ENCODE results near the gene PHACTR2. TPM values are rescaled to one million over a fixed set of nuclear protein-coding genes. Genes with fewer than 3 reads are reported as not detected.
A peak's percentile ranks its signal among the peaks of the same experiment; 100 is the strongest.

PHACTR2 gene
- total RNA-seq, 4 donors from 2014 or later = 95.0 to 127 (median 111) TPM

GRCh38 chr6:143810745-143811144, 133.0 kb downstream of the PHACTR2 start:
- no peak overlapping the region for H3K4me3 ChIP-seq (replicated peaks in 1 of 3)
- H3K27ac ChIP-seq = no peak overlapping the region
- intact Hi-C loops (cut with DNase I) = no loop called here
- no peak for TF ChIP-seq CTCF (IDR thresholded peaks at IDR 0.05)
- TF ChIP-seq POLR2A (IDR thresholded peaks at IDR 0.05) = no peak
- no peaks in the 10 kb centered on the region for H3K9me3 ChIP-seq
- 97 to 99% methylated on average over 2 of the region's 2 CpGs for whole genome bisulfite sequencing, 2 donors
- H3K36me3 ChIP-seq = peaks cover 0 to 4% of the 10 kb centered on the region in 2 donors
- H3K27me3 ChIP-seq = no peaks in the 10 kb centered on the region
- DNase-seq = no peak
- no peaks in the 10 kb centered on the region for H3K4me1 ChIP-seq

GRCh38 chr6:143811501-143812157, 133.9 kb downstream of the PHACTR2 start:
- no peaks in the 10 kb centered on the region for H3K27me3 ChIP-seq
- 90 to 91% methylated on average over 2 of the region's 2 CpGs for WGBS, 2 donors
- H3K4me3 ChIP-seq (replicated peaks in 1 of 3) = no peak overlapping the region
- no peaks in the 10 kb centered on the region for H3K9me3 ChIP-seq
- H3K4me1 ChIP-seq = no peaks in the 10 kb centered on the region
- intact Hi-C loops (cut with DNase I) = no loop called here
- H3K27ac ChIP-seq = no peak overlapping the region
- no peak for DNase-seq
- TF ChIP-seq CTCF (IDR thresholded peaks at IDR 0.05) (no peak), POLR2A (IDR thresholded peaks at IDR 0.05) (no peak)
- peaks cover 0 to 4% of the 10 kb centered on the region in 2 donors for H3K36me3 ChIP-seq

- Histone ChIP-seq H3K36me3 (no peaks in the 10 kb centered on the region), H3K4me3 (replicated peaks in 1 of 3) (no peak overlapping the region), H3K4me1 (peaks cover 4 to 5% of the 10 kb centered on the region in 2 donors), H3K27me3 (no peaks in the 10 kb centered on the region), H3K9me3 (no peaks in the 10 kb centered on the region), H3K27ac (no peak overlapping the region)
- TF ChIP-seq CTCF (IDR thresholded peaks at IDR 0.05) (no peak), POLR2A (IDR thresholded peaks at IDR 0.05) (no peak)
- intact Hi-C loops (cut with DNase I) = no loop called here
- DNase-seq = no peak
These were observed 139.9 kb downstream of the PHACTR2 start for GRCh38 chr6:143817621-143818020.

- H3K36me3 ChIP-seq = no peaks in the 10 kb centered on the region
- no peak for TF ChIP-seq CTCF (IDR thresholded peaks at IDR 0.05)
- no peak for TF ChIP-seq POLR2A (IDR thresholded peaks at IDR 0.05)
- H3K27ac ChIP-seq = no peak overlapping the region
- H3K9me3 ChIP-seq = no peaks in the 10 kb centered on the region
- 89 to 92% methylated on average over 6 of the region's 6 CpGs for WGBS, 2 donors
- no peak for DNase-seq
- no peak overlapping the region for H3K4me3 ChIP-seq (replicated peaks in 1 of 3)
- no peaks in the 10 kb centered on the region for H3K27me3 ChIP-seq
- intact Hi-C loops (cut with DNase I) = no loop called here
- peaks cover 9% of the 10 kb centered on the region in 2 donors for H3K4me1 ChIP-seq
These were observed 143.6 kb downstream of the PHACTR2 start for GRCh38 chr6:143821359-143821758.

GRCh38 chr6:143822584-143823024, 144.8 kb downstream of the PHACTR2 start:
- peak overlapping the region in 2 of 3 donors; percentile 21 to 25 for H3K27ac ChIP-seq
- intact Hi-C loops (cut with DNase I) = no loop called here
- WGBS, 2 donors = 35 to 41% methylated on average over 3 of the region's 3 CpGs

More at GRCh38 chr6:143822584-143823024, 144.8 kb downstream of the PHACTR2 start:
- no peaks in the 10 kb centered on the region for H3K9me3 ChIP-seq
- H3K36me3 ChIP-seq = no peaks in the 10 kb centered on the region
- peak; percentile 14 to 58 for DNase-seq
- no peak for TF ChIP-seq POLR2A (IDR thresholded peaks at IDR 0.05)
- no peak for TF ChIP-seq CTCF (IDR thresholded peaks at IDR 0.05)
- H3K4me1 ChIP-seq = peaks cover 9% of the 10 kb centered on the region in 2 donors
- H3K4me3 ChIP-seq (replicated peaks in 1 of 3) = no peak overlapping the region
- no peaks in the 10 kb centered on the region for H3K27me3 ChIP-seq

All from thyroid gland (tissue), 4 donors.